GM18498 (cell line): ENCODE data around the gene AKIRIN2.
"Not testable (repeated sequence)": the region's sequence is repeated elsewhere in the genome, so short reads cannot be mapped to it uniquely, and the experiment has no call there.

ENCODE experiments used
- ATAC-seq: cut with Tn5 transposase; IDR thresholded peaks from one replicate; pipeline ENCODE4 v1.9.1; 2021; ENCODE audit warnings: mild to moderate bottlenecking, moderate library complexity; ENCODE audit not compliant: unreplicated experiment

Gene AKIRIN2

GRCh38 chr6:87718662-87719433, 16.8 kb upstream of the AKIRIN2 start:
- ATAC-seq: no peak

DNA sequence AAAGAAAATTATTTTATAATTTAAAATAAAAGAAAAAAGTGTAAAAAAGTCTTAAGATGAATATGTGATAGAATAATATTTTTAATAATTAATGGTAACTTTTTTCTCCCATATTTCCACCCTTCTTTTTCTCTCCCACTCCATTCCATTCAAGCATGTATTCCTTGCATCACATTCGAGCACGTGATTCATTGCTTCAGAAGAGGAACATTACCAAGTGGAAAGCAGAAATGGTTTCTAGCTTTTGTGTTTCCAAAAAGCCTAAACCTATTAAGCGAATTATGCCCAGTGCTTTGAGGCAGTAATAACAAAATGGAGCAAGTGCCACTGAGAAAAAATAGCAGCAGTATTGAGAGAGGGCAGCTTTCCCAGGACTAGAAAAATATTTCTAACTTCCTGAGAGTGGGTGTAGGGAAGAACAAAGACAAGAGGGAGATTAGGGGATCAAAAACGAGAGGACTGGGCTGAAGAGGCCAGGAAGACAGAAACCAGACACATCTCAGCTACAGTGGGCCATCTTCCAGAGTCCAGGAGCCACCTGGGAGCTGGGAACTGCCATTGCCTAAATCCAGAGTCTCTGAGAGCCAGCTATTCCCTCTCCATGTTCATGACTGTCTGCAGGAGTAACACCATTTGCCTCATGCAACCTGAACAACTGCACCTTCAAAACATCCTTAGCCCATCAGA, 15.0 kb upstream of the AKIRIN2 start:
- no peak for ATAC-seq

GRCh38 chr6:87714093-87714842, 12.2 kb upstream of the AKIRIN2 start:
- peak; percentile 54 for ATAC-seq

DNA sequence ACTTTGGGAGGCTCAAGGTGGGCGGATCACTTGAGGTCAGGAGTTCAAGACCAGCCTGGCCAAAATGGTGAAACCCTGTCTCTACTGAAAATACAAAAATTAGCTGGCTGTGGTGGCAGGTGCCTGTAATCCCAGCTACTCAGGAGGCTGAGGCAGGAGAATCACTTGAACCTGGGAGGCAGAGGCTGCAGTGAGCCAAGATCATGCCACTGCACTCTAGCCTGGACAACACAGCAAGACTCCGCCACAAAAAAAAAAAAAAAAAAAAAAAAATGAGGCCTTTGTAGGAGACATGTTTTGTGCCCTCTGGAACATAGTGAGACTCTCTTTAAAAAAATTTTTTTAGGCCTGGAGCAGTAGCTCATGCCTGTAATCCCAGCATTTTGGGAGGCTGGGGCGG, 10.7 kb upstream of the AKIRIN2 start:
- ATAC-seq: not testable (repeated sequence)

DNA sequence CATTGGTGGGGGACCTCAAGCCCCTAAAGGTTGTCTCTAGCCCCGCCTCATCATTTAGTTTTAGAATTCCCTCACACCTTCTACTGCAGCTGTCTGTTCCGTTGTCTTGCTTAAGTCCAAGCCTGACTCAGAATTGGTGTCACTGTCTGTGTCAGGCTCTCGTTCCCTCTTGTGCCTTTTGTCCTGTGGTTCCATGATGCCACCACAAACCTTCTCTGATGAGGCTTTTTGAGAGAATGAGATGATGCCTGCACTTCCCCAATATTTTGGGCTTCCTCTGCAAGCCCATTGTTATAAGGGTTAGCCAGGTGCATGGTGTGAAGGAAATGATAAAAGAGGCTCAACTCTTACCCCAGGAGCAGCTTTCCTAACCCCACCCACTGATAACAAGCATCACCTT, 8.1 kb upstream of the AKIRIN2 start:
- ATAC-seq: no peak

- not testable (repeated sequence) for ATAC-seq
Measured at GRCh38 chr6:87708581-87709427, 6.8 kb upstream of the AKIRIN2 start.

DNA sequence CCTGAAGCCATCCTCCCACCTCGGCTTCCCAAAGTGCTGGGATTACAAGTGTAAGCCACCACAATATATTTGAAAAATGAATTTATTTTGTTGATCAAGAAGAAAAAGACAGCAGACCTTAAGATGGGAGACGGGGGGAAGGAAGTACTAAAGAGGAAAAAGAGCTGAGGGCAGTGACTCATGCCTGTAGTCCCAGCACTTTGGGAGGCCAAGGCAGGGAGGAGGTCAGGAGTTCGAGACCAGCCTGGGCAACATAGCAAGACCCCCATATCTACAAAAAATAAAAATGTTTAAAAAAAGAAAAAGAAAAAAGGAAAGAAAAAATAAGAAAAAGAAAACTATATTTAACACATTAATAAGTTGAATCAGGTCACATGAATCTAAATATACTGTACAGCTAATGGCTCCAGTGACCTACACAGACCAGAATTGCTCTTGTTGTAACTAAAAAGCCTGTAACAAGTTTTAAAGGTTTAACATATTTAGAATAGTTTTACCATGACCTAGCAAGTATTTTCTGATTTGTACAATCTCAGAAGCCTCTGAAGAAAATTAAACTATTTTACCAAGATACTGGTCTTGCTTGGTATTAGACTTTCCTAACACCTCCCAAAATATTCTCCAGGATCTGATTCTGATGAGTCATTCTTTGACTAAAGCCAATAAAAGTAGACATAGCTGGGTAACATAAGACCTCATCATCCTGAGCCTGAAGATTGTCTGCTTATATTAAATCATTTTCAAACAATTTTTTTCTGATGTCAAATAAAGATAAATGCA, 4.3 kb upstream of the AKIRIN2 start:
- no peak for ATAC-seq

- ATAC-seq: peak; percentile 49
Measured at GRCh38 chr6:87705070-87705691, 3.1 kb upstream of the AKIRIN2 start.

DNA sequence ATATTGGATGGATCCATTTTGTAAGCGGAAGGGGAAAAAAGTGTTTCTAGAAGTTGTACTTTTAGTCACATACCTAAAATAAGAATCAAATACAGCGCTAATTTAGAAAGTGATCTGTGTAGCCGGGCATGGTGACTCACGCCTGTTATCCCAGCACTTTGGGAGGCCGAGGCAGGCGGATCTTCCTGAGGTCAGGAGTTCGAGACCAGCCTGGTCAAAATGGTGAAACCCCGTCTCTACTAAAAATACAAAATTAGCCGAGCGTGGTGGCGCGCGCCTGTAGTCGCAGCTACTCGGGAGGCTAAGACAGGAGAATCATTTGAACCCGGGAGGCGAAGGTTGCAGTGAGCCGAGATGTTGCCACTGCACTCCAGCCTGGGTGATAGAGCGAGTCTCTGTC, 1.0 kb upstream of the AKIRIN2 start:
- not testable (repeated sequence) for ATAC-seq

DNA sequence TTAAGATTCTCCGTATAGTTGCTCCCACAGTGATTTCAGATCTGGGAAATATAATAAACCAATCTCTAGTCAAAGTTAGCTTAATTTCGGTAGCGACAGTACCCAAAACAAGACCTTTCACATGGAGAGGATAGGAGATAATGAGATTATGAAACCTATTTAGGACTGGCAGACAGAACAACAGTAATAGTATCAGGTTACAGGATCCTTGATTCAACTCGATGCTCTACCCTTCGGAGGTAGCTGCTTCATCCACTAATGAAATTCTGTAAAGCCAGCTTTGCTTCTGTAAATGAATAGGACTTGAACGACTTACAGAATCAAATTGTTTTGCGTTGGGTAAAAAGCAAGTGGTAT, 534 bp upstream of the AKIRIN2 start:
- peak; percentile 16 for ATAC-seq

DNA sequence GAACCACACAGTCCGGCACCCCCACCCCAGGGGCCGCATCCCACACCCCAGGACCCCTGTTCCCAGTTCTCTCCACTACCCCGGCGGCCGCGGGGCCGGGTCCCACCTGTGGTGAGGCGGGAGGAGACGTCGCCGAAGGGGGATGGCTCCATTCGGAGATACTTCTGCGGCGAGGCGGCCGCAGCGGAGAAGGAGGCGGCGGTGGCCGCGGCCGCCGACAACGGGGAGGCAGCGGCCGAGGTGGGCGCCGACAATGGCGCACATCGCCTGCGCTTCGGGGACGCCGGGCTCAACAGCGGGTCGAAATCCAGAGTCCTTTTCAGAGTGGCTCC, 723 bp downstream of the AKIRIN2 start:
- peak; percentile 1 for ATAC-seq

DNA sequence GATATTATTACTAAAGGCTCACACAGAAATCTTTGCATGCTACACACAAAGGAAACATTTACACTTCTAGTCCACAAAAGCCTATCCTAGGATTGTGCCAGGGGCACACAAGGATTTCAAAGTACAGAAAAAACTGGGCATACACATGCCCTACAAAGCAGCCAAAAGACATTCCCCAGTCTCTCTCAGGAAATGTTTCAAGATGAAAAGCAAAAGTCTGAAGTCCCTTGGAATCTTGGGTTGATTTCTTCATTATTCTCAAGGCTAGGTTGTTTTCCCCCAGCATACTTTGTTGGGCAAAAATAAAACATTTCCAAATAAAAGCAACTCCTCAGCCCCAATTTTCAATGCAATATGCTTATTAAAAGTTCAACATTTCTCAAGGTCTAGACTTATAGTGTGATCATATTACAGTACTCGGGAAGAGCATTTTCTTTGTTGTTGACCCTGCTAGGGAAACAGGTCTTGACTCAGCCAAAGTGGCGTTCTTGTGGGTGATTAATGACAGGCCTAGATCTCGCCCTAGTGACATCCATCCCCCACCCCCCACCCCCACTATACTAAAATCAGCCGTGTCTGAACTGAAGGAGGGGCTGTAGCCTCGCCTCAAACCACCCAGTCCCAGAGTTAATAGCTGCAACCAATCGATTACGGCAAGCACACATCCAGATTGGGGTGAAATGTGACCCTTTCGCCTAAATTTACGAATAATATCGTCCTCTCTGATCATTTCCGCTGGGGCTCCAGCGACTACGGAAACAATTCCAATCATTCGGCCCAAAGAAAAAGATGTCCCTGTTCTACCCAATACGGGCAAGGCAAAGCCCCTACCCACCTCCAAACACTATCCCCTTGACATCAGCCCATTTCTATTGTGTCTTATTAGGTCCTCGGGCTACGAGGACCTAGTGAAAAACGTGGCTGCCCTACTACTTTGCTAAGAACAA, 1.4 kb downstream of the AKIRIN2 start:
- peak; percentile 15 for ATAC-seq

GRCh38 chr6:87699576-87699975, 2.5 kb downstream of the AKIRIN2 start:
- ATAC-seq: no peak

GRCh38 chr6:87698547-87699006, 3.5 kb downstream of the AKIRIN2 start:
- ATAC-seq: no peak

GRCh38 chr6:87697581-87698546, 4.2 kb downstream of the AKIRIN2 start:
- ATAC-seq: no peak

- not testable (repeated sequence) for ATAC-seq
Measured at GRCh38 chr6:87696817-87697216, 5.2 kb downstream of the AKIRIN2 start.

DNA sequence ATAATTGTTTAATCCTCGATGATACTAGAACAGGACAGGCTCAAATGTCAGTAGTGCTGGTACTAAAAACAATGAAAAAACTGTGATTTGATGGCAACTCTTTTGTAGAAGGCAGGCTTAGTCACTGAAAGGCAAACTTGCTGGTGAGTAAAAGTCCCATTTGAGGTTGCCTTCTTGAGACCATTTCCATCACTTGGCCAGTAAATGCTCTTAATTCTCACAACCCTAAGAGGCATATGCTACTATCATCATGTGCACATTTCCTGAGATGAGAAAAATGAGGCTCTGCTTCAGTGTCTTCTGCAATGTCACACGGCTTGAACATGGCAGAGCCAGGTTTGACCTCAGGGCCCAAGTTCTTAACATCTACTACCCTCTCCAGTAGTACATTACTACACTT, 9.9 kb downstream of the AKIRIN2 start:
- no peak for ATAC-seq
